Neutrophil (primary cell): ENCODE measurements around the gene WDR72.

Source experiments
- H3K27ac ChIP-seq: fragments of 200-600 bp; sonication (generic); 2 replicates; pipeline ENCODE4 v1.5.1; 2016; ENCODE audit warnings: mild to moderate bottlenecking, moderate library complexity
- H3K27me3 ChIP-seq: fragments of 200-600 bp; sonication (generic); 2 replicates; pipeline ENCODE4 v1.6.0; 2016; ENCODE audit warnings: mild to moderate bottlenecking
- H3K36me3 ChIP-seq: fragments of 200-600 bp; sonication (generic); 2 replicates; pipeline ENCODE4 v1.5.1; 2017
- H3K4me1 ChIP-seq, 2 experiments: fragments of 200-600 bp in 1 of 2; sonication (generic) in 1 of 2; 1 replicate in 1 of 2; 2 replicates in 1 of 2; pipeline versions ENCODE4 v1.5.1 to v1.6.1; 2013 to 2016; ENCODE audit warnings: low read depth in 1 of 2, low read length in 1 of 2, mild to moderate bottlenecking in 1 of 2, moderate library complexity in 1 of 2; ENCODE audit not compliant: control insufficient read depth in 1 of 2, insufficient read depth in 1 of 2
- H3K4me3 ChIP-seq, 2 experiments: fragments of 200-600 bp in 1 of 2; sonication (generic) in 1 of 2; 1 replicate in 1 of 2; 2 replicates in 1 of 2; pipeline ENCODE4 v1.5.1; 2013 to 2016; ENCODE audit warnings: low read depth in 1 of 2, low read length in 1 of 2, mild to moderate bottlenecking in 1 of 2, moderate library complexity in 1 of 2
- H3K9me3 ChIP-seq: fragments of 200-600 bp; sonication (generic); 2 replicates; pipeline ENCODE4 v1.5.1; 2016
- TF ChIP-seq, protein P1 (sequence below): fragments of 200-600 bp; sonication (generic); IDR thresholded peaks from 2 replicates; pipeline ENCODE4 v1.5.1; 2016; ENCODE audit warnings: antibody characterized with exemption

The WDR72 gene

DNA sequence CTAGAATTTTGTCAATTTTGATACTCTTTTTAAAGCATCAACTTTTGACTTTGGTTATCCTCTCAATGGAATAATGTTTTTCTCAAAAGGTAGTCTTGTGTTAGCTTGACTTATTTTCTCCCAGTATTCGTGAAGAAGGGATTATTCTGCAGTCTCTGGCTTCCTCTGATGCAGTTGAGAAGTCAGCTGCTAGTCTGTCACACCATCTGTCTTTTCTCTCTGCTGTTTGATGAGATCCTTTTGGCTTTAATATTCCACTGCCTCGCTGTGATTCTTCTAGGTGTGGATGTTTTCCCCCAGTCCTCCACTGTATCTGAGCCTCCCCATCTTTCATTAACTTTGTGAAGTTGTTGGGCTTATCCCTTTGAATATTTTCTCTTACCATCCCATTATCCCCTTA, 141.0 kb downstream of the WDR72 start:
- H3K4me3 ChIP-seq, result no peak overlapping the region
- TF ChIP-seq, protein P1, sequence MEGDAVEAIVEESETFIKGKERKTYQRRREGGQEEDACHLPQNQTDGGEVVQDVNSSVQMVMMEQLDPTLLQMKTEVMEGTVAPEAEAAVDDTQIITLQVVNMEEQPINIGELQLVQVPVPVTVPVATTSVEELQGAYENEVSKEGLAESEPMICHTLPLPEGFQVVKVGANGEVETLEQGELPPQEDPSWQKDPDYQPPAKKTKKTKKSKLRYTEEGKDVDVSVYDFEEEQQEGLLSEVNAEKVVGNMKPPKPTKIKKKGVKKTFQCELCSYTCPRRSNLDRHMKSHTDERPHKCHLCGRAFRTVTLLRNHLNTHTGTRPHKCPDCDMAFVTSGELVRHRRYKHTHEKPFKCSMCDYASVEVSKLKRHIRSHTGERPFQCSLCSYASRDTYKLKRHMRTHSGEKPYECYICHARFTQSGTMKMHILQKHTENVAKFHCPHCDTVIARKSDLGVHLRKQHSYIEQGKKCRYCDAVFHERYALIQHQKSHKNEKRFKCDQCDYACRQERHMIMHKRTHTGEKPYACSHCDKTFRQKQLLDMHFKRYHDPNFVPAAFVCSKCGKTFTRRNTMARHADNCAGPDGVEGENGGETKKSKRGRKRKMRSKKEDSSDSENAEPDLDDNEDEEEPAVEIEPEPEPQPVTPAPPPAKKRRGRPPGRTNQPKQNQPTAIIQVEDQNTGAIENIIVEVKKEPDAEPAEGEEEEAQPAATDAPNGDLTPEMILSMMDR, result no peak
- H3K36me3 ChIP-seq, result no peaks in the 10 kb centered on the region
- no peak overlapping the region for H3K27ac ChIP-seq
- no peaks in the 10 kb centered on the region for H3K4me1 ChIP-seq
- no peaks in the 10 kb centered on the region for H3K27me3 ChIP-seq
- no peaks in the 10 kb centered on the region for H3K9me3 ChIP-seq

DNA sequence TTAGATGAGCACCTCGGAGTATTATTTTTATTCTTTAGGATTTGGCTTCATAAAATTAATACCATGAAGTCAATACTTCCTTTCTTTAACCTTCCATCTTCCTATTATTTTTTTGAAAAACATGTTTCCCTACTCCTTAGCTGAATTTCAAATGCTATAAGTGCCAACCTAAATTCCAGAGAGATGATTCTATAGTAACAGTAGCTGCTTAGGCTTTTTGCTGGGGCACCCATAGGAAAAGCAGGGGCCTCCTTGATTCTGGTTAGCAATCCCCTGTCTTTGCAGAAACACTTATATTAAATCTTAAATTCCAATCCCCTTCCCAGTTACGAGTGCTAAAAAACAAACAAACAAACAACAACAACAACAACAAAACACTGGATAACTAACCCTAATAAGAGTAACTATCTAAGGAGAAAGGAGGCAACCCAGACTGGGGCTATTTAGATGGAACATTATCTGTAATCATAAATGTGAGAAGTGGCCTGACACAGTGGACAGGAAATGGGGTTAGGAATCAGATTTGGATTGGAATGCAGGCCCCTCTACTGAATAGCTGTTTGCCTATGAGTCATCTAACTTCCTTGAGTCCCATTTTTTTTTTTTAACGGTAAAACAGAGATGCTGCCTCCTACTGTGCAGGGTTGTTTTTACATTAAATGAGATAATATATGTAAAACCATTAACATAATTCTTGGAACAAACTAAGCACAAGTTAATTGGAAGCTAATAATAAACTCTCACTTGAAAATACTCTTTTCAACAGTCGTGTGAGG, 148.1 kb downstream of the WDR72 start:
- TF ChIP-seq, protein P1, result no peak

DNA sequence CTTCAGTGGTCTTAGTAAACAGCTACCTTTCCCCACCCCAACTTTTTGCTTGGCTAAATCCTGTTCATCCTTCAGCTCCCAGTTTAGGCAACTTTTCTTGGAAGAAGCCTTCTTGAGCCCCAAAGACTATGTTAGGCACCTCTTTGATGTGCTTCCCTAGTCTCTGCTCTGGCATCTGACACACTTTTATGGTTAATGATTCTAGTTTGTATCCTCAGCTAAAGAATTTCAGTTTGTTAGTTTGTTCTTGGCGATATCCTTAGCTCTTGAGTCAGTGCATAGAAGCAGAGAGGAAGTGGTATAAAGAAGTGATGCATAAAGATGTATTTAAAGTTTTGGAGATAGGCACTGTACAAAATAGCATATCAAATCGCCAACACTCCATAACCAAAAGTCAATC, 168.4 kb downstream of the WDR72 start:
- H3K27ac ChIP-seq, result no peak overlapping the region
- H3K36me3 ChIP-seq, result no peaks in the 10 kb centered on the region
- H3K9me3 ChIP-seq, result no peaks in the 10 kb centered on the region
- TF ChIP-seq, protein P1, result no peak
- no peaks in the 10 kb centered on the region for H3K27me3 ChIP-seq
- no peaks in the 10 kb centered on the region for H3K4me1 ChIP-seq
- no peak overlapping the region for H3K4me3 ChIP-seq

More for the DNA sequence above, 148.1 kb downstream of the WDR72 start:
- Histone ChIP-seq H3K27me3 (no peaks in the 10 kb centered on the region), H3K27ac (no peak overlapping the region), H3K4me3 (no peak overlapping the region), H3K4me1 (no peaks in the 10 kb centered on the region), H3K9me3 (no peaks in the 10 kb centered on the region), H3K36me3 (no peaks in the 10 kb centered on the region)

DNA sequence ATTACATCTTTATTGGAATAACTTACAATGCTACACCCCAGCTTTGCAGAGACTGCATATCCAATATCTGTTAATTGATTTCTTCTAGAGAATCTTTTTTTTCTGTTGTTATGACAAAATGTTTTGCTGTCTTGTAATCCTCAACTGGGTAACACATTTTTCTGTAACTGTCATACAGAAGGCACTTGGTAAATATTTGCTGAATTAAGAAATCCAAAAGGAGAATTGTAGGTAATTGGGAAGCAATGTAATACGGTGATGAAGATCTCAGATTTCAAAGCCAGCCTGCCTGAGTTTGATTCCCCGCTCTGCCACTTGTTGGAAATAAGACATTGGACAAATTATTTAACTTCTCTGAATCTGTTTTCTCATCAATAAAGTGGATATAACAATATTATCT, 169.1 kb downstream of the WDR72 start:
- H3K9me3 ChIP-seq, result no peaks in the 10 kb centered on the region
- TF ChIP-seq, protein P1, result no peak
- H3K36me3 ChIP-seq, result no peaks in the 10 kb centered on the region
- H3K4me1 ChIP-seq, result no peaks in the 10 kb centered on the region
- H3K27me3 ChIP-seq, result no peaks in the 10 kb centered on the region
- H3K4me3 ChIP-seq, result no peak overlapping the region
- H3K27ac ChIP-seq, result no peak overlapping the region

DNA sequence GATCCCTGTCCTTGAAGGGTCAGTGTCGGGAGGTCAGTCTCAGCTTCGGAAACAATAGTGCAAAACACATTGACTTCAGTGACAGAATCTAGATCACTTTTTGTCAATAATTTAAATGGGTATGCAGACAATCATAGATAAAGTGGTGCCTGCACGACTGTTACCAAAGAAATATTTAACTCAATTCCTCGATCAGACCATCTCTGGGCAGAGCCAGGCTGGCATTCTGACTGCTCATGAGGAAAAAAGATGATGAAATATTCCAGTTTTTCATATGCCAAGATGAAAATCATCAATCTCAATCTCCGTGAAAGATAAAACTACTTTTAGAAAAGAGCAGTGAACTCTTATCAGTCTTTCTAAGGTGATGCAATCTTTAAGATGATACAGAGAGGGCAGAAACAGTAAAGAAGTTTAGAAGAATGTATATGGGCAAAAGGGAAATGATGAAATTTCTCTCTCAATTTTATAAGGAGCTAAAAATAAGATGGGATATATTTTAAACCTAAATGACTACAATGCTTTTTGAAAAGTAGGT, 169.9 kb downstream of the WDR72 start:
- TF ChIP-seq, protein P1, result no peak

More for the DNA sequence above, 169.9 kb downstream of the WDR72 start:
- Histone ChIP-seq H3K36me3 (no peaks in the 10 kb centered on the region), H3K9me3 (no peaks in the 10 kb centered on the region), H3K4me3 (no peak overlapping the region), H3K27me3 (no peaks in the 10 kb centered on the region), H3K4me1 (no peaks in the 10 kb centered on the region), H3K27ac (no peak overlapping the region)
